Stimulated activated CD4-positive, alpha-beta T cell treated with anti-CD3 and anti-CD28 coated beads, Interleukin-15, amount 100 ng/mL, for 24 hours (primary cell): ENCODE data around the gene CD9.
A peak's percentile ranks its signal among the peaks of the same experiment; 100 is the strongest.
"Not testable (repeated sequence)": the region's sequence is repeated elsewhere in the genome, so short reads cannot be mapped to it uniquely, and the experiment has no call there.

Experiments used
- DNase-seq: peaks from one replicate; pipeline ENCODE4 v3.0.0-alpha.2; 2020

Gene CD9

GRCh38 chr12:6180268-6181051, 19.7 kb upstream of the CD9 start:
- DNase-seq, result no peak

GRCh38 chr12:6181166-6181565, 19.0 kb upstream of the CD9 start:
- DNase-seq, result no peak

GRCh38 chr12:6181583-6182278, 18.5 kb upstream of the CD9 start:
- DNase-seq, result no peak

DNA sequence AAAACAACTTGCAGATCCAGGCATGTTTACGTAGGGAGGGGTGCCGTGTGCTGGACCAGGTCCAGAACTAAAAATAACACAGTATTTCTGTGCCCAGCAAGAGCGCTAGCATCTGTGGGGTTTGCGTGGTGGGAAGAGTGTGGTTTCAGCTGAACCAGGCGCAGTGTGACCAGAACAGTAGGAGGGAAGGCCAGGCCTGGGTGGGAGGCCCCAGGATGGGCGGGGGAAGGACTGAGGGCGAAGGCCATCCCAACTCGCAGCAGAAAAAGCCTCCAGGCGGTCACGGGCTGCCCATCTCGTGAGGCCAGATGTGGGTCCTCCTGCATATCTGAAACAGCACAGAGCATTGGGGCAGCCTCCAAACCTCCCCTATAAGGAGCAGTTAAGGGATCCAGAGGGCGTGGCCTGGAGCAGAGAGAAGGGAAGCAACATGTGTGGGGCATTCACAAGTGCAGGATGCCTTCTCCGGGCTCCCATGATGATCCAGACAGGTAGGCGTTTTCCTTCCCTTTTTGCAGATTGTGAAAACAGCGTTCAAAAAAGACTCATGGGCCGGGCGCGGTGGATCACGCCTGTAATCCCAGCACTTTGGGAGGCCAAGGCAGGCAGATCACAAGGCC, 17.8 kb upstream of the CD9 start:
- no peak for DNase-seq

DNA sequence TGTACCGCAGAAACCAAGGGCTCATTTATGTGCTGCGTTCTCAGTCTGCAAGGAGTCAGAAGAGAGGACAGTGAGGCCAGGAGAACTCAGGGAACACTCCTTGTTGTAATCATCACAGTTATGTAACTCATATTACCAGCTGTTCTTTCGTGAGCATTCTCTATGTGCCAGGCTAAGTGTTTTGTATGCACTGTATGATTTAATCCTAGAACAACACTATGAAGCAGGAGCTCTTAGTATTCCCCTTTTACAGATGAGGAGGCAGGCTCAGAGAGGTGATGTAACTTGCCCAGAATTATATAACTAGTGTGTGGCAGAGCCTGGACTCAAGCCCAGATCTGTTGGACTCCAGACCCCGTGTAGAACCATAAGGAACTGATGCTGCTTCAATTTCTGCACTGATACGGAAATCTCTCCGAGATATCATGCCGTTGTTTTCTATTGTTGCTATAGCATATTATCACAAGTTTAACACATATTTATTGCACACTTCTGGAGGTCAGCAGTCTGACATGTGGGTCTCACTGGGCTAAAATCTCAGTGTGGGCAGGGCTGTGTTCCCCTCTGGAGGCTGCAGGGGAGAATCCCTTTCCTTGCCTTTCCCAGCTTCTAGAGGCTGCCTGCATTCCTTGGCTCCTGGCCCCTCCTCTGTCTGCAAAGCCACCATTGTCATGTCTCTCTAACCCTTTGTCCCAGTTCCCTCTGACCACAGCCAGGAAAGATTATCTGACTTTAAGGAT, 16.3 kb upstream of the CD9 start:
- no peak for DNase-seq

- no peak for DNase-seq
These were observed 14.0 kb upstream of the CD9 start for GRCh38 chr12:6185961-6186827.

- DNase-seq, result no peak
These were observed 12.0 kb upstream of the CD9 start for GRCh38 chr12:6187948-6188793.

GRCh38 chr12:6189028-6189427, 11.2 kb upstream of the CD9 start:
- DNase-seq, result no peak

GRCh38 chr12:6189952-6190598, 10.1 kb upstream of the CD9 start:
- not testable (repeated sequence) for DNase-seq

GRCh38 chr12:6190767-6191530, 9.3 kb upstream of the CD9 start:
- DNase-seq, result not testable (repeated sequence)

DNA sequence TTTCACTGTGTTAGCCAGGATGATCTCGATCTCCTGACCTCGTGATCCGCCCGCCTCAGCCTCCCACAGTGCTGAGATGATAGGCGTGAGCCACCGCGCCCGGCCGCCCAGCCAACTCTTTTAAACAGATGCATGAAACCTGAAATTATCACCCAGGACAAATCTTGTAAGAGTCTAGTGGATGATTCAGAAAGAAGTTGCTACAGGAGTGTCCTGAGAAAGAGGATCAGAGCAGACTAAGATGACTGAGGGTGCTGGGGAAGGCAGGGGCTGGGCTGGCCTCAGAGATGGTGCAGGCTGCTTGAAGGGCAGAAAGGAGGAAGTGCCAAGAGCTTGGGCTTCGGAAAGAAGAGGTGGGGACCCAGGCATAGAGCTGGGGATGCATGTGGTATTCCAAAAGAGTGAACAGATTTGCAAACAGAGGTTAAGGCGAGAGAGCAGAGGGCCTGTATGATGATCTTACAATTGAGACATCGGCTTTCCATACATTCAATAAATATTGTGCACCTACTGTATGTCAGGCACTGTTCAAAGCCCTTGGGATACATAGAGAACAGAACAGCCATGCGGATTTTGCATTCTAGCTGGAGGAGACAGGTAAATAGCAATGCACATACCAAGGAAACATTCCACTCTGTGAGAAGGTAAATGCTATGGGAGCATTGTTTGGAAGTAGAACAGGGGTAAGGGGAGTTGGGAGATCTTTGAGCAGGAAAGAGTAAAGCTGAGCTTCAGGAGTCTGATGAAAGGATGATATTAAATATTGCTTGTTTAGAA, 7.4 kb upstream of the CD9 start:
- DNase-seq, result no peak

GRCh38 chr12:6193853-6194815, 6.1 kb upstream of the CD9 start:
- no peak for DNase-seq

DNA sequence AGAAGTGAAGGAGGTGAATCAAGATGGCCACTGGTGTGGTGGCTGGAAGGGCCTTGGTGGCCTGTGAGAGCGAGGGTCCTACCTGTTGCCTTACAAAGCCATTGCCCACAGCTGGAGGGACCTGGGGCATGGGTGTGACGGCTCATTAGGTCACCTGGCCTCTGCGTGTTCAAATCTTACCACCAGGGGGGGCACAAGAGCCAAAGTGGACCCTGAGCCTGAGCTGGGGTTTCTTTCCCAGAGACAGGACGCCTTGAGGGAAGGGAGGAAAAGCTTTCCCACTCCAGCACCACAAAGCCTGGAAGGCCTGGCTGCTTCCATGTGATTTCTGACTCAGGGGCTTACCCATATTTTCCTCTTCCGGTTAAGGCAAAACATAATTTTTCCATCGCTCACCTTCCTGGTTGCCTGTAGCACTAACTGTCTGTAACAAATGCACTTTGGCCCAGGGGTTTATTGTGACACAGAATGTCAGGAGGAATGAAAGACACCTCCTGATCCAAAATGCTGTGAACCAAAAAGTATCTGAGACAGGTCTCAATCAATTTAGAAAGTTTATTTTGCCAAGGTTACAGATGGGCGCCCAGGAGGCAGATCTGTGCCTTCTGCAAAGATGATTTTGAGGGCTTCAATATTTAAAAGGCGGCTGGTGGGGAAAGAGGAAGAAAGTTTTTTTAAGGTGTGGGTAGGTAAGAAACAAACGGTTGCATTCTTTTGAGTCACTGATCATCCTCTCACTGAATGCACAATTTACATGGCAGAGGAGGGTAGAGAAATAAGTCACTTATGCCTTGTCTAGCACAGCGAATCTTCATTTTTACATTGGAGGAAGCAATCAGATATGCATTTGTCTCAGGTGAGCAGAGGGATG, 4.3 kb upstream of the CD9 start:
- peak; percentile 86 for DNase-seq

DNA sequence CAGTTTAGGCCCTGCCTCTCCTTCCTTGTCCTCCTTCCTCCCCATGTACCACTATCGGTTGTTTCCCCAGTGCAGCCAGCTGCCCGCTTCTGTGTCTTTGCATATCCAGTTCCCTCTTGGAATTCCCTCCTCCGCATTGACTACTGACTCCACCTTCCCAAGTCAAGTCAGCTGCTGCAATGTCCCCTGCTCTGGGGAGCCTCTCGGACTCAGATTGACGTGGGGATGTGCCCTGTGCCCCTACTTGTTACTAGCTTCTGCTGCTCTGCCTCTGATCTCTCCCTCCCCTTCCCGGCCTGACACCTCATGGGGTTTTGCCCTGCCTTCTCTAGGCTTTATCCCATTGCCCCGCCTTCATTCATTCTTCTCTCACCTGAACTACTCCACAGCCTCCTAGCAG, 2.1 kb upstream of the CD9 start:
- no peak for DNase-seq

- no peak for DNase-seq
These were observed 1.6 kb upstream of the CD9 start for GRCh38 chr12:6198556-6198955.

DNA sequence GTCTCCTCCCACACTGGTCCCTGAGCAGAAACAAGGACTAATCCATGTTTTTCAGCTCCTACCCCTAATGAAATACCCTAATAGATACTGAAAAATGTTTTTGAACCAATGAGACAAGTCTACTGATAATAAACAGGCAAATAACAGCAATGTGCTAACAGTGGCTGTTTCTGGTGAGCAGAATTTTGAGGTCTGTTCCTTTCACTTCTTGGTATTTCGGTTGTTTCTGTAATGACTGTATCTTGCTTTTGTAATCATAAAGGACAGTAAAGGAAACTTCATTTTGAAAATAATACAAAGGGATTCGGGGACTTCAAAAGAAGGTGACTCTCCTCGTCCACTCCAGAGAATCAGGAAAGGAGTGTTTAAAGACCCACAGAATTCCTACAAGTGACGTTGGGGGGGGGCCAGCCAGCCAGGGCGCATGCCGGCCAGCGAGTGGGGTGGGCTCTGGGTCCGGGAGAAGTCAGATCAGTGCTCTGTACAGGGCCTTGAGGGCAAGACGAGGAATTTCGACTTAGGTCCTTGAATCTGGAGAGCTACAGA, 1.1 kb upstream of the CD9 start:
- DNase-seq, result no peak
